Activated naive CD8-positive, alpha-beta T cell treated with anti-CD3 and anti-CD28 coated beads for 36 hours (primary cell): ENCODE measurements around the gene ANKRD13D. TPM values are rescaled to one million over a fixed set of nuclear protein-coding genes. Genes with fewer than 3 reads are reported as not detected.
"Not testable (repeated sequence)": the region's sequence is repeated elsewhere in the genome, so short reads cannot be mapped to it uniquely, and the experiment has no call there.

Experiments
- DNase-seq: peaks from one replicate; pipeline ENCODE4 v3.0.0; 2021
- H3K27ac Mint-ChIP-seq: one replicate; pipeline ENCODE4 v1.8.0; 2022; ENCODE audit warnings: mild to moderate bottlenecking, moderate library complexity, mixed read lengths
- H3K27me3 Mint-ChIP-seq: one replicate; pipeline ENCODE4 v1.8.0; 2022; ENCODE audit warnings: mild to moderate bottlenecking, mixed read lengths
- H3K36me3 Mint-ChIP-seq: one replicate; pipeline ENCODE4 v1.8.0; 2021; ENCODE audit warnings: mild to moderate bottlenecking, mixed read lengths
- H3K4me1 Mint-ChIP-seq: one replicate; pipeline ENCODE4 v1.8.0; 2021; ENCODE audit warnings: mixed read lengths
- H3K4me3 Mint-ChIP-seq: one replicate; pipeline ENCODE4 v1.8.0; 2022; ENCODE audit warnings: mild to moderate bottlenecking, moderate library complexity, mixed read lengths
- H3K9me3 Mint-ChIP-seq: one replicate; pipeline ENCODE4 v1.8.0; 2022; ENCODE audit warnings: mixed read lengths
- total RNA-seq, 2 experiments: library from RNA; stranded (reverse); gene quantifications; one replicate each; pipeline ENCODE4 v1.2.3, GENCODE V29; 2021

Gene ANKRD13D
- total RNA-seq, 2 experiments from 2014 or later: 52.0 to 55.7 TPM

- Mint-ChIP-seq H3K27ac (no peak overlapping the region), H3K4me3 (no peak overlapping the region), H3K27me3 (no peaks in the 10 kb centered on the region), H3K9me3 (no peaks in the 10 kb centered on the region), H3K36me3 (peaks cover 32% of the 10 kb centered on the region), H3K4me1 (peaks cover 26% of the 10 kb centered on the region)
- DNase-seq: no peak
Observed at GRCh38 chr11:67255353-67255752, 33.8 kb upstream of the ANKRD13D start.

- no peak for DNase-seq
- H3K27me3 Mint-ChIP-seq: no peaks in the 10 kb centered on the region
- H3K27ac Mint-ChIP-seq: no peak overlapping the region
- no peak overlapping the region for H3K4me3 Mint-ChIP-seq
- peaks cover 29% of the 10 kb centered on the region for H3K36me3 Mint-ChIP-seq
- H3K9me3 Mint-ChIP-seq: no peaks in the 10 kb centered on the region
- H3K4me1 Mint-ChIP-seq: peaks cover 22% of the 10 kb centered on the region
Observed at GRCh38 chr11:67255864-67256263, 33.2 kb upstream of the ANKRD13D start.

- peaks cover 29% of the 10 kb centered on the region for H3K36me3 Mint-ChIP-seq
- H3K9me3 Mint-ChIP-seq: no peaks in the 10 kb centered on the region
- no peak overlapping the region for H3K4me3 Mint-ChIP-seq
- H3K27me3 Mint-ChIP-seq: no peaks in the 10 kb centered on the region
- DNase-seq: no peak
- peaks cover 19% of the 10 kb centered on the region for H3K4me1 Mint-ChIP-seq
- H3K27ac Mint-ChIP-seq: peak overlapping the region; percentile 62
Observed at GRCh38 chr11:67256477-67257135, 32.5 kb upstream of the ANKRD13D start.

- no peak overlapping the region for H3K27ac Mint-ChIP-seq
- H3K4me1 Mint-ChIP-seq: peaks cover 34% of the 10 kb centered on the region
- H3K27me3 Mint-ChIP-seq: no peaks in the 10 kb centered on the region
- no peak for DNase-seq
- H3K36me3 Mint-ChIP-seq: peaks cover 8% of the 10 kb centered on the region
- H3K9me3 Mint-ChIP-seq: no peaks in the 10 kb centered on the region
- peak overlapping the region; percentile 8 for H3K4me3 Mint-ChIP-seq
Observed at GRCh38 chr11:67260406-67260805, 28.7 kb upstream of the ANKRD13D start.

GRCh38 chr11:67260885-67261639, 28.0 kb upstream of the ANKRD13D start:
- not testable (repeated sequence) for H3K27ac Mint-ChIP-seq, H3K27me3 Mint-ChIP-seq
- peaks cover 39% of the 10 kb centered on the region for H3K4me1 Mint-ChIP-seq

GRCh38 chr11:67261640-67261945, 27.5 kb upstream of the ANKRD13D start:
- H3K4me1 Mint-ChIP-seq: peaks cover 40% of the 10 kb centered on the region

More at GRCh38 chr11:67260885-67261639, 28.0 kb upstream of the ANKRD13D start:
- not testable (repeated sequence) for H3K9me3 Mint-ChIP-seq, H3K36me3 Mint-ChIP-seq
- DNase-seq: peak; percentile 66
- H3K4me3 Mint-ChIP-seq: peak overlapping the region; percentile 57

GRCh38 chr11:67261946-67262681, 27.0 kb upstream of the ANKRD13D start:
- Mint-ChIP-seq H3K36me3 (peaks cover 2% of the 10 kb centered on the region), H3K27me3 (no peaks in the 10 kb centered on the region), H3K4me3 (peak overlapping the region; percentile 56), H3K9me3 (no peaks in the 10 kb centered on the region), H3K27ac (peak overlapping the region; percentile 63), H3K4me1 (peaks cover 40% of the 10 kb centered on the region)
- no peak for DNase-seq

More at GRCh38 chr11:67261640-67261945, 27.5 kb upstream of the ANKRD13D start:
- Mint-ChIP-seq H3K36me3 (peaks cover 4% of the 10 kb centered on the region), H3K27ac (no peak overlapping the region), H3K27me3 (no peaks in the 10 kb centered on the region), H3K4me3 (no peak overlapping the region), H3K9me3 (no peaks in the 10 kb centered on the region)
- no peak for DNase-seq

GRCh38 chr11:67262731-67263675, 26.1 kb upstream of the ANKRD13D start:
- peak; percentile 75 for DNase-seq
- H3K27me3 Mint-ChIP-seq: no peaks in the 10 kb centered on the region
- H3K36me3 Mint-ChIP-seq: peaks cover 11% of the 10 kb centered on the region
- H3K4me1 Mint-ChIP-seq: peaks cover 42% of the 10 kb centered on the region
- H3K4me3 Mint-ChIP-seq: peak overlapping the region; percentile 56
- H3K27ac Mint-ChIP-seq: peak overlapping the region; percentile 63
- H3K9me3 Mint-ChIP-seq: no peaks in the 10 kb centered on the region

GRCh38 chr11:67264260-67264659, 24.8 kb upstream of the ANKRD13D start:
- no peak overlapping the region for H3K27ac Mint-ChIP-seq
- peaks cover 49% of the 10 kb centered on the region for H3K4me1 Mint-ChIP-seq
- H3K36me3 Mint-ChIP-seq: peaks cover 21% of the 10 kb centered on the region
- H3K9me3 Mint-ChIP-seq: no peaks in the 10 kb centered on the region
- peak overlapping the region; percentile 27 for H3K4me3 Mint-ChIP-seq
- no peaks in the 10 kb centered on the region for H3K27me3 Mint-ChIP-seq
- no peak for DNase-seq

- Mint-ChIP-seq H3K4me1 (peaks cover 55% of the 10 kb centered on the region), H3K27me3 (no peaks in the 10 kb centered on the region), H3K36me3 (peaks cover 24% of the 10 kb centered on the region), H3K4me3 (peak overlapping the region; percentile 27), H3K27ac (peak overlapping the region; percentile 83), H3K9me3 (no peaks in the 10 kb centered on the region)
- DNase-seq: no peak
Observed at GRCh38 chr11:67264877-67265632, 24.0 kb upstream of the ANKRD13D start.

- H3K36me3 Mint-ChIP-seq: peaks cover 32% of the 10 kb centered on the region
- H3K4me3 Mint-ChIP-seq: peak overlapping the region; percentile 76
- no peaks in the 10 kb centered on the region for H3K27me3 Mint-ChIP-seq
- peak; percentile 84 for DNase-seq
- H3K9me3 Mint-ChIP-seq: no peaks in the 10 kb centered on the region
- H3K4me1 Mint-ChIP-seq: peaks cover 63% of the 10 kb centered on the region
- peak overlapping the region; percentile 83 for H3K27ac Mint-ChIP-seq
Observed at GRCh38 chr11:67265633-67266448, 23.3 kb upstream of the ANKRD13D start.

- Mint-ChIP-seq H3K4me3 (peak within 1 kb of the TSS; percentile 92), H3K27ac (peak within 1 kb of the TSS; percentile 99), H3K4me1 (peaks cover 67% of the 10 kb centered on the region), H3K27me3 (no peaks in the 10 kb centered on the region), H3K36me3 (peaks cover 34% of the 10 kb centered on the region), H3K9me3 (no peaks in the 10 kb centered on the region)
- peak; percentile 65 for DNase-seq
Observed at GRCh38 chr11:67266449-67267187, 22.5 kb upstream of the ANKRD13D start, which contains the start of gene GRK2. Gene GRK2, plus strand, starts transcription at chr11:67266473. Its CDS starts 227 bp downstream, at chr11:67266700.
